Lung (tissue), 12 donors: ENCODE data around the gene TUBG1. TPM values are rescaled to one million over a fixed set of nuclear protein-coding genes. Genes with fewer than 3 reads are reported as not detected.
"Not testable (repeated sequence)": the region's sequence is repeated elsewhere in the genome, so short reads cannot be mapped to it uniquely, and the experiment has no call there.

Experiments
- ATAC-seq: fragments of 200-7000 bp; cut with Tn5 transposase; one replicate; pipeline ENCODE4 v1.9.1; 2020; ENCODE audit warnings: moderate number of reproducible peaks; ENCODE audit not compliant: insufficient read depth, low FRiP score
- DNase-seq, 3 donors: peaks; one replicate each; pipeline ENCODE4 v3.0.0-alpha.2; 2013 to 2017
- H3K27ac ChIP-seq, 2 donors: one replicate each; pipeline ENCODE4 v1.5.1; 2013; ENCODE audit warnings: mild to moderate bottlenecking in 2 of 2, moderate library complexity in 2 of 2, control low read depth in 1 of 2, inconsistent platforms in 1 of 2, low read depth in 1 of 2, low read length in 1 of 2
- H3K27me3 ChIP-seq, 3 donors: one replicate each; pipeline ENCODE4 v1.5.1; 2013; ENCODE audit warnings: low read length in 2 of 3; ENCODE audit not compliant: control insufficient read depth in 3 of 3, insufficient read depth in 3 of 3
- H3K36me3 ChIP-seq, 4 donors: one replicate each; pipeline ENCODE4 v1.5.1; 2013; ENCODE audit warnings: low read length in 4 of 4, mild to moderate bottlenecking in 1 of 4, moderate library complexity in 1 of 4; ENCODE audit not compliant: control insufficient read depth in 4 of 4, insufficient read depth in 4 of 4
- H3K4me1 ChIP-seq, 5 donors: one replicate each; pipeline ENCODE4 v1.5.1; 2013; ENCODE audit warnings: low read length in 5 of 5, mild to moderate bottlenecking in 2 of 5, moderate library complexity in 1 of 5; ENCODE audit not compliant: control insufficient read depth in 5 of 5, insufficient read depth in 5 of 5
- H3K4me3 ChIP-seq: one replicate; pipeline ENCODE4 v1.5.1; 2013; ENCODE audit warnings: mild to moderate bottlenecking, control low read depth, moderate library complexity
- H3K9ac ChIP-seq, 2 donors: one replicate each; pipeline ENCODE4 v1.5.1; 2013; ENCODE audit warnings: low read length in 2 of 2, control low read depth in 1 of 2; ENCODE audit not compliant: insufficient read depth in 1 of 2
- H3K9me3 ChIP-seq, 4 donors: one replicate each; pipeline ENCODE4 v1.5.1; 2013; ENCODE audit warnings: low read length in 3 of 4, mild to moderate bottlenecking in 1 of 4, moderate library complexity in 1 of 4; ENCODE audit not compliant: control insufficient read depth in 4 of 4, insufficient read depth in 3 of 4
- CTCF ChIP-seq: IDR thresholded peaks from 2 replicates; pipeline ENCODE4 v1.5.1; 2012; ENCODE audit warnings: mild to moderate bottlenecking; ENCODE audit errors: control extremely low read depth, extremely low read depth
- WGBS, 2 donors: extraction: QIAGEN DNeasy Blood & Tissue Kit; methylation state at CpG; one replicate each; pipeline ENCODE4 v1.1.7; 2013; 5-methylcytosine and 5-hydroxymethylcytosine counted together
- polyA plus RNA-seq, 2 donors: library from polyadenylated mRNA; stranded (reverse); fragments of 200-250 nt; gene quantifications; one replicate each; pipeline ENCODE4 v1.2.1, GENCODE V29; 2013
- total RNA-seq, 2 donors: library from RNA; depleted of rRNA in 1 of 2; stranded (reverse); fragments of >200 nt in 1 of 2; gene quantifications; one replicate each; pipeline ENCODE4 v1.2.1, GENCODE V29; 2014 to 2021
- donor health status: control.
- donor health status: control.
- donor health status: Bipolar disorder and iron deficiency.
- donor health status: healthy.
- donor health status: DM: yes; HTN: yes; CAD: no.

The TUBG1 gene
- total and polyA plus RNA-seq, 4 donors: 12.1 to 39.0 (median 34.6) TPM

GRCh38 chr17:42659079-42659931 lies 49.8 kb downstream of the TUBG1 start, which contains the start of gene TUBG2:
TSS of gene TUBG2 (plus strand) at chr17:42659284. CDS start at chr17:42659504, 220 bp downstream.
- TF ChIP-seq CTCF: no peak
- Histone ChIP-seq H3K4me3 (peak within 1 kb of the TSS; percentile 64), H3K36me3 (peaks cover 0 to 18% (median 4%) of the 10 kb centered on the region in 4 donors), H3K9ac (peak within 1 kb of the TSS in 1 of 2 donors; percentile 94), H3K27ac (peak within 1 kb of the TSS; percentile 73 to 79), H3K4me1 (peaks cover 0 to 10% (median 4%) of the 10 kb centered on the region in 5 donors), H3K9me3 (no peaks in the 10 kb centered on the region), H3K27me3 (no peaks in the 10 kb centered on the region)
- DNase-seq: peak; percentile 94 to 95 (median 94)
- WGBS, 2 donors: 3 to 4% methylated on average over 49 to 56 of the region's 59 CpGs
- peak; percentile 90 for ATAC-seq

- H3K9me3 ChIP-seq, DNase-seq, H3K4me3 ChIP-seq, H3K4me1 ChIP-seq, H3K27me3 ChIP-seq, H3K9ac ChIP-seq, ATAC-seq: not testable (repeated sequence)
- Histone ChIP-seq H3K36me3 (peaks cover 0 to 20% (median 4%) of the 10 kb centered on the region in 4 donors), H3K27ac (peak overlapping the region in 1 of 2 donors; percentile 73)
- WGBS, 2 donors: 69 to 100% methylated on average over 1 to 3 of the region's 14 CpGs
Measured at GRCh38 chr17:42659932-42660274, 50.4 kb downstream of the TUBG1 start.

- H3K4me3 ChIP-seq: no peak overlapping the region
- TF ChIP-seq CTCF: no peak
- H3K27ac ChIP-seq: no peak overlapping the region
- H3K9ac ChIP-seq: peak overlapping the region in 1 of 2 donors; percentile 29
- 65 to 71% methylated on average over 7 of the region's 7 CpGs for WGBS, 2 donors
- H3K36me3 ChIP-seq: peaks cover 2 to 22% (median 6%) of the 10 kb centered on the region in 4 donors
- H3K4me1 ChIP-seq: peaks cover 0 to 8% (median 3%) of the 10 kb centered on the region in 5 donors
- ATAC-seq: no peak
- no peaks in the 10 kb centered on the region for H3K27me3 ChIP-seq
- no peak for DNase-seq
- H3K9me3 ChIP-seq: no peaks in the 10 kb centered on the region
Measured at GRCh38 chr17:42660692-42661345, 51.3 kb downstream of the TUBG1 start.

Other genes with a start within 250 kb of the TUBG1 start
- 100 to 1,000 TPM; 267 to 297 TPM for gene STAT3, start 221.2 kb upstream of the TUBG1 start, total RNA-seq
- gene STAT3, start 221.2 kb upstream of the TUBG1 start, polyA plus RNA-seq: 100 to 1,000 TPM in 1 of 2 donors, 10 to 100 TPM in 1; 69.9 to 211 TPM
- gene CAVIN1, start 186.4 kb upstream of the TUBG1 start, total RNA-seq: 100 to 1,000 TPM; 185 to 277 TPM
- 100 to 1,000 TPM; 110 to 134 TPM for gene CAVIN1, start 186.4 kb upstream of the TUBG1 start, polyA plus RNA-seq
- gene ATP6V0A1, start 150.8 kb upstream of the TUBG1 start, total RNA-seq: 100 to 1,000 TPM in 1 of 2 donors, 10 to 100 TPM in 1; 85.1 to 203 TPM
- 10 to 100 TPM; 44.4 to 63.9 TPM for gene ATP6V0A1, start 150.8 kb upstream of the TUBG1 start, polyA plus RNA-seq
- 10 to 100 TPM; 16.8 to 69.8 TPM for gene NAGLU, start 73.4 kb upstream of the TUBG1 start, total RNA-seq
- 10 to 100 TPM; 32.3 to 37.9 TPM for gene NAGLU, start 73.4 kb upstream of the TUBG1 start, polyA plus RNA-seq
- gene HSD17B1, start 56.8 kb upstream of the TUBG1 start, total RNA-seq: 1 to 10 TPM in 1 of 2 donors, under 1 TPM in 1; 0.98 to 1.3 TPM
- gene HSD17B1, start 56.8 kb upstream of the TUBG1 start, polyA plus RNA-seq: 1 to 10 TPM; 1.8 to 2.4 TPM
- 10 to 100 TPM; 25.9 to 93.2 TPM for gene COASY, start 47.5 kb upstream of the TUBG1 start, total RNA-seq
- gene COASY, start 47.5 kb upstream of the TUBG1 start, polyA plus RNA-seq: 10 to 100 TPM; 57.3 to 71.3 TPM
- 10 to 100 TPM; 31.9 to 69.7 TPM for gene MLX, start 42.6 kb upstream of the TUBG1 start, total RNA-seq
- gene MLX, start 42.6 kb upstream of the TUBG1 start, polyA plus RNA-seq: 10 to 100 TPM; 61.8 to 71.6 TPM
- gene PSMC3IP, start 32.0 kb upstream of the TUBG1 start, total RNA-seq: 1 to 10 TPM; 3.4 to 7.5 TPM
- 1 to 10 TPM; 3.7 to 4.3 TPM for gene PSMC3IP, start 32.0 kb upstream of the TUBG1 start, polyA plus RNA-seq
- 10 to 100 TPM; 61.3 to 62.7 TPM for gene RETREG3, start 309 bp upstream of the TUBG1 start, total RNA-seq
- gene RETREG3, start 309 bp upstream of the TUBG1 start, polyA plus RNA-seq: 10 to 100 TPM; 16.1 to 27.6 TPM
- 10 to 100 TPM; 13.0 to 22.0 TPM for gene TUBG2, start 49.6 kb downstream of the TUBG1 start, total RNA-seq
- 10 to 100 TPM in 1 of 2 donors, 1 to 10 TPM in 1; 6.9 to 10.5 TPM for gene TUBG2, start 49.6 kb downstream of the TUBG1 start, polyA plus RNA-seq
- gene PLEKHH3, start 67.3 kb downstream of the TUBG1 start, total RNA-seq: 10 to 100 TPM; 23.9 to 30.2 TPM
- 10 to 100 TPM; 21.2 to 22.0 TPM for gene PLEKHH3, start 67.3 kb downstream of the TUBG1 start, polyA plus RNA-seq
- gene CCR10, start 72.2 kb downstream of the TUBG1 start, total RNA-seq: 1 to 10 TPM in 1 of 2 donors, under 1 TPM in 1; 1.00 to 1.9 TPM
- 1 to 10 TPM in 1 of 2 donors, under 1 TPM in 1; 0.55 to 3.1 TPM for gene CCR10, start 72.2 kb downstream of the TUBG1 start, polyA plus RNA-seq
- 10 to 100 TPM in 1 of 2 donors, 1 to 10 TPM in 1; 9.9 to 12.5 TPM for gene CNTNAP1, start 72.8 kb downstream of the TUBG1 start, total RNA-seq
- gene CNTNAP1, start 72.8 kb downstream of the TUBG1 start, polyA plus RNA-seq: 1 to 10 TPM; 2.9 to 5.4 TPM
- gene EZH1, start 135.4 kb downstream of the TUBG1 start, total RNA-seq: 10 to 100 TPM; 33.6 to 53.2 TPM
- 10 to 100 TPM; 20.7 to 21.2 TPM for gene EZH1, start 135.4 kb downstream of the TUBG1 start, polyA plus RNA-seq
- 10 to 100 TPM; 55.0 to 66.6 TPM for gene RAMP2, start 151.5 kb downstream of the TUBG1 start, total RNA-seq
- 100 to 1,000 TPM in 1 of 2 donors, 10 to 100 TPM in 1; 43.8 to 101 TPM for gene RAMP2, start 151.5 kb downstream of the TUBG1 start, polyA plus RNA-seq
- 10 to 100 TPM; 42.4 to 64.8 TPM for gene VPS25, start 163.8 kb downstream of the TUBG1 start, total RNA-seq
- gene VPS25, start 163.8 kb downstream of the TUBG1 start, polyA plus RNA-seq: 10 to 100 TPM; 45.1 to 93.7 TPM
- gene WNK4, start 170.9 kb downstream of the TUBG1 start, total RNA-seq: under 1 TPM; 0.40 to 0.77 TPM
- gene WNK4, start 170.9 kb downstream of the TUBG1 start, polyA plus RNA-seq: under 1 TPM; 0.09 to 0.49 TPM
- 10 to 100 TPM; 55.7 to 69.2 TPM for gene COA3, start 189.0 kb downstream of the TUBG1 start, total RNA-seq
- gene COA3, start 189.0 kb downstream of the TUBG1 start, polyA plus RNA-seq: 100 to 1,000 TPM in 1 of 2 donors, 10 to 100 TPM in 1; 84.1 to 142 TPM
- 1 to 10 TPM in 1 of 2 donors, under 1 TPM in 1; 0.92 to 1.6 TPM for gene CNTD1, start 189.2 kb downstream of the TUBG1 start, total RNA-seq
- gene CNTD1, start 189.2 kb downstream of the TUBG1 start, polyA plus RNA-seq: under 1 TPM; 0.61 to 0.64 TPM
- 100 to 1,000 TPM in 1 of 2 donors, 10 to 100 TPM in 1; 87.6 to 114 TPM for gene BECN1, start 214.6 kb downstream of the TUBG1 start, total RNA-seq
- gene BECN1, start 214.6 kb downstream of the TUBG1 start, polyA plus RNA-seq: 10 to 100 TPM; 33.0 to 81.6 TPM
- 100 to 1,000 TPM in 1 of 2 donors, 10 to 100 TPM in 1; 46.4 to 109 TPM for gene PSME3, start 223.7 kb downstream of the TUBG1 start, total RNA-seq
- 100 to 1,000 TPM in 1 of 2 donors, 10 to 100 TPM in 1; 34.5 to 117 TPM for gene PSME3, start 223.7 kb downstream of the TUBG1 start, polyA plus RNA-seq
- 1 to 10 TPM; 1.6 to 2.4 TPM for gene AOC2, start 234.9 kb downstream of the TUBG1 start, total RNA-seq
- gene AOC2, start 234.9 kb downstream of the TUBG1 start, polyA plus RNA-seq: 1 to 10 TPM; 1.5 to 1.6 TPM
- 100 to 1,000 TPM in 1 of 2 donors, 10 to 100 TPM in 1; 82.9 to 154 TPM for gene AOC3, start 241.5 kb downstream of the TUBG1 start, total RNA-seq
- 10 to 100 TPM; 50.0 to 55.6 TPM for gene AOC3, start 241.5 kb downstream of the TUBG1 start, polyA plus RNA-seq